Left forelimb (tissue), 1 donor: ENCODE measurements around the gene ARHGAP27.
"Not testable (repeated sequence)": the region's sequence is repeated elsewhere in the genome, so short reads cannot be mapped to it uniquely, and the experiment has no call there.

Experiments used
- DNase-seq: peaks from one replicate; pipeline ENCODE4 v3.0.0-alpha.2; 2018; ENCODE audit warnings: low spot score

ARHGAP27 gene, protein sequence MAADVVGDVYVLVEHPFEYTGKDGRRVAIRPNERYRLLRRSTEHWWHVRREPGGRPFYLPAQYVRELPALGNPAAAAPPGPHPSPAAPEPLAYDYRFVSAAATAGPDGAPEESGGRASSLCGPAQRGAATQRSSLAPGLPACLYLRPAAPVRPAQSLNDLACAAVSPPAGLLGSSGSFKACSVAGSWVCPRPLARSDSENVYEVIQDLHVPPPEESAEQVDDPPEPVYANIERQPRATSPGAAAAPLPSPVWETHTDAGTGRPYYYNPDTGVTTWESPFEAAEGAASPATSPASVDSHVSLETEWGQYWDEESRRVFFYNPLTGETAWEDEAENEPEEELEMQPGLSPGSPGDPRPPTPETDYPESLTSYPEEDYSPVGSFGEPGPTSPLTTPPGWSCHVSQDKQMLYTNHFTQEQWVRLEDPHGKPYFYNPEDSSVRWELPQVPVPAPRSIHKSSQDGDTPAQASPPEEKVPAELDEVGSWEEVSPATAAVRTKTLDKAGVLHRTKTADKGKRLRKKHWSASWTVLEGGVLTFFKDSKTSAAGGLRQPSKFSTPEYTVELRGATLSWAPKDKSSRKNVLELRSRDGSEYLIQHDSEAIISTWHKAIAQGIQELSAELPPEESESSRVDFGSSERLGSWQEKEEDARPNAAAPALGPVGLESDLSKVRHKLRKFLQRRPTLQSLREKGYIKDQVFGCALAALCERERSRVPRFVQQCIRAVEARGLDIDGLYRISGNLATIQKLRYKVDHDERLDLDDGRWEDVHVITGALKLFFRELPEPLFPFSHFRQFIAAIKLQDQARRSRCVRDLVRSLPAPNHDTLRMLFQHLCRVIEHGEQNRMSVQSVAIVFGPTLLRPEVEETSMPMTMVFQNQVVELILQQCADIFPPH

DNA sequence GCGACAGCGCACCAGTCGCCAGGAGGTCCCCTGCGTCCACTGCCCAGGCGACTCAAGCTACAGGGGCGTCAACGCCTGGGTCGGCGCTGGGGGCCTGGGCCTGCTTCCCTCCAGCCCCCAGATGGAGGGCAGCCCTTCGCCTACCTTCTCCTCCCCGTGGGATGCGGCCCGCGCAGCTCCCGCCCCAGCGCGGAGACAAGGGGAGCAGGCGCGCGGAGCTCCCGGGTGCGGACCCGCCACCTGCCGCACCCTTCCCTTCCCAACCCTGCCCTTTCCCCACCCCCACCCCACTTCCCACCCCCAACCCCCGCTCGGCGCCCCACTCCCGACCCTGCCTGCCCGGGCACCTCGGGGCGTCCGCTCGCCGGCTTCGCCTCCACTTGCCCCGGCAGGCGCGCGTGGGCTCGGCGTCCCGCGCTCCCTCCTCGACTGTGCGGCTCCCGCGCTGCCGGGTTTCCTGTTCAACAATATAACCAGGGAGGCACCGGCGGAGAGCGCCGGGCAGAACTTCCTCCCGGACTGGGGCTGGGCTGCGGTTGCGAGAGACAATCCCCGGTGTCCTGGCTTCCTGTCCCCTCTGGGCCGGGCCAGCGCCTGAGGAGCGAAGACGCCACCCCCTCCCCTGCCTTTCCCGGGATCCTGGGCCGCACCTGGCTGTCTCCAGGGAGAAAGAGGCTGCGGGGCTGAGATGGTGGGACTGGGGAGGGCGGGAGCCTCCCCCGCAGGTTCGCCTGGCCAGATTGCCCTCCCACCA is at the start of gene ARHGAP27:
Gene ARHGAP27, minus strand, starts transcription at position 466 of the 754 bp plus-strand sequence. CDS start 2,591 bp downstream, outside the sequence.
- no peak for DNase-seq

DNA sequence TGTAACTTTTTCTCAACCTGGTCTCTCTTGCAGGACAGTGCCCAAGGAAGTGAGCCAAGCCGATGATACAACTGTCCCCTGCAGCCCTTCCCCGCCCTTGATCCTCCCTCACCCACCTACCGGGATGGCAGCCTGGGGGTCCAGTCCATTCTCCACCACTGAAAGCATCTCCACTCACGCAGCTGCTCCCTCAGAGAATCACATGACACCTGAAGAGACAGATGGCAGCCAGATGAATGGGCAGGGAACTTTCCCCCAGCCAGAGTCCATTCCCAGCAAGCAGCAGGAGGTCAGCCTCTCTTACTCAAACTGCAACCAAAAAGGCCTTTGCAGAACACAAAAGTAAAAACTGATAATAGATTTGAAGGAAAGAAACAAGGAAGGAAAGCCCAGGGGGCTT is 49.6 kb upstream of the ARHGAP27 start:
- DNase-seq = not testable (repeated sequence)

DNA sequence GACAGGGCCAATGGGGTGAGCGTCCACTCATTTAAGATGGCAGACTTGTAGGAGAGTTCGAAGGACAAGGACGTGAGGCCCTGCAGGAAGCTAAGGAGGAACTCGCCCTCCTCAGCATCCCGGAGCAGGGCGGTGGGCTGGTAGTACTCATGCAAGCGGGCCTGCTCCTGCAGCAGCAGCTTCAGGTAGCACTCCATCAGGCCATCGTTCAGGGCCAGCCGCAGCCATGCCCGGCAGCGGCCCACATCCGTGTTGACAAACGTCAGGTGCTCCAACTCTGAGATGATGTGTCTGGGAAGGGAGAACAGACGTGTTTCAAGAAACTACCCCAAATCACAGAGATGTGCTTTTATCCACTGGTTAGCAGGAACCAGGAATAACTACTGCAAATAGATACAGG is 42.8 kb upstream of the ARHGAP27 start:
- DNase-seq = not testable (repeated sequence)

DNA sequence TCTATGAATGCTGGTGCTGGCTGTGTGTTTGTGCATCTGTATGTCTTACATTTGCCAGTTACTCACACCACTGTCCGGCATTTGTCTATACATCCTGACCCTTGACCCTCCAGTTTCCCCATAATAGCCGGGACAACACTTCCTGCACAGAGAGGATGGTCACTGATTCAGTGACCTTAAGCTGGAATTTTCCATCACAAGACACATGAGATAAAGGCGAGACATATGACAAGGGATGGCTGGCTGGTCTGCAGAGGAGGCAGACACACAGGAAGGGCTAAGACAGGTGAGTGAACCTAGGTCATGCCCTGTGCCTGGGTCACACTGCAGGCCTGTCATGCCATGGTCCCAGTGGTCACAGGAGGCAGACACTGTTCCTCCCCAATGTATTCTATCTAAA is 39.6 kb upstream of the ARHGAP27 start:
- DNase-seq = not testable (repeated sequence)

DNA sequence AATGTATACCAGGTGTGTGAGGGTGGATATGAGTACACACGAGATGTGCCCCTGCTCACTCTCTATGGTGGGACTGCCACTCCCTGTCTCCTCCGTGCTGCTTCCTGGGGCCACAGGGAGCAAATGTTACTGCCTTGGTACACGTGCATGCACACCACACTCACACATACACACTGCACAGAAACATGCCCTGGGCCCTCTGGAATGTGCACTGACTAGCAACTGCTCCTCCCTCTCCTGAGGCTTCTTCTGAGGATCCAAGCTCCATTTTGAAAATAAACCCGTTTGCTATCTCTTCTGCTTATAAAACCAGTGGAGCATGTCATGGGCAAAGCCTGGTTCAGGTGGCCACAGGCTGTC is 36.5 kb upstream of the ARHGAP27 start:
- DNase-seq = not testable (repeated sequence)

DNA sequence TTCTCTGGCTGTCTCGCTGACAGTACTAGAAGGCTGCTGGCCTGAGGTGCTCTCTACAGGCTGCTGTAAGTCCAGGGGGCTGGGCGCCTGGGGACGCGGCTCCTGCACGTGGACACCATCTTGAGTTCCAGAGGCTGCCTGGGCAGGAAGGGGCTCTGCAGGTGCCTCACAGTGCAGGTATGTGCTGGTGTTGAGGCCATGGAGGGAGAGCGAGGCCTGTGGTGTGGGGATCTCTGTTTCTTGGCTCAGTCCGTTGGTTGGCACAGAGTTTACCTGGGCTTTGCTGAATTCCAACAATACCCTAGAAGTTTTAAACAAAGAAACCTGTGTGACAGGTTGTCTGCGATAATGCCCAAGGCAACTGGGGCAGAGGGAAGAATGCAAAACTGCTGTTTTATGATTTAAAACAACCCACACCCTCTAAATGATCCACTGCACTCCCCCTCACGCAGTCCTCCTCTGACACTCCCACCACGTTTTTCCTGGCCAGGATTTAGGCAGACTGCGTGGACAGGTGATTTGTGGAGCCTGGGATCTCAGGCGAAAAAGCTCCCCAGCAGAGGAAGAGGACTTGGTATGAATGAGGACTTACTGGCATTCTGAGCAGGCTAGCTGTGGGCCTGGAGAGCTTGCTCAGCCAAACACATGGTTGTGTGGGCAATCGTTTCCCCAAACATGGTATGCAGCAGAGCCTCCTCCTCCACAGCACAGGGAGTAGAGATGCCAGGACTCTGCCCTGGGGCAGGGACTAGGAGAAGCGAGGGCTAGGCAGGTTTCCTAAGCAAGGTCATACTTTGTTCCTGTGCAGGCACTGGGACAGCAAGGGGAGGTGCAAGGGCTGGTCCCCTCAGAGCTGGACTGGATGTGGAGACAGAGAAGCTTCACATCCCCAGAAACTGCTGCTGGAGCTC is 35.9 kb upstream of the ARHGAP27 start:
- peak; percentile 47 for DNase-seq

DNA sequence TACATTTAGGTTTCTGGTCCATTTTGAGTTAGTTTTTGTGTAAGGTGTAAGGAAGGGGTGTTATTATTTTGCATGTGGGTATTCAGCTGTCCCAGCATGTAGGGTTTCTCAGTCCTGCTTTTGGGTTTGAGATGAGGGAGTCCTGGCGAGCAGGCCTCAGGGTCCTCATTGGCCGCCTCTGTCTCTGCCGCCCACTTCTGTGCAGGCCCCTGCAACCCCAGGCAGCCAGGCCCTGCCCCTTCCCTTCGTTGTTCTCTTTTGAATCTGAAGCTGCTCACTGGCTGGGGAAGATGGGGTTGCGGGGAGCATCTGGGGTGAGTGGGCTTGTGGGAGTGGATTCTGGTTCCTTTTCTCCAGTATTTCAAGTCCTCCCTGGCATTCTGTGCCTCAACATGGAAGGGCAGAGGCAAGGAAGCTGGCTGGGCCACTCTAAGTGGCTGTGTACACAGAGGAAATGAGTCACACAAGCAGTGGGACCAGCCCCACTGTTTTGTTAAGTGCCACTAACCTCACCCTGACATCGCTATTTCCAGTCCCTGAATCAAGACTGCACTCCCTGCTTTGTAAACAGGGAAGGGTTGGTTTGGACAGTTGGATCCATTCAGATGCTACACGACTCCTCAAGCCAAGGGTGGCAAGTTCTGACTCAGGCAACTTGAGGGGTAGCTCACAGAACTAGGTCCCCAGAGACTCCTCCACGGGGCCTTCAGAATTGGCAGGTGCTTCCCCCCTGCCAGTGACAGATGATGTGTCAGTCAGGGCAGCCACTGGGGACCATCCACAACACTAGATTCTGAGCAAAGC is 29.1 kb upstream of the ARHGAP27 start:
- peak; percentile 23 for DNase-seq

DNA sequence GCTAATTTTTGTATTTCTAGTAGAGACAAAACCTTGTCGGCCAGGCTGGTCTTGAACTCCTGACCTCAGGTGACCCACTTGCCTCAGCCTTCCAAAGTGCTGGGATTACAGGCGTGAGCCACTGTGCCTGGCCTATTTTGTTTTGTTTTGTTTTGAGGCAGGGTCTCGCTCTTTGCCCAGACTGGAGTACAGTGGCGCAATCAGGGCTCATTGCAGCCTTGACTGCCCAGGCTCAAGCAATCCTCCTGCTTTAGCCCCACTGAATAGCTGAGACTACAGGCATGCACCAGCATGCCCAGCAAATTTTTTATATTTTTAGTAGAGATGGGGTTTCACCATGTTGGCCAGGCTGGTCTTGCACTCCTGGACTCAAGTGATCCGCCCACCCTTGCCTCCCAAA is 27.8 kb upstream of the ARHGAP27 start:
- DNase-seq = not testable (repeated sequence)

DNA sequence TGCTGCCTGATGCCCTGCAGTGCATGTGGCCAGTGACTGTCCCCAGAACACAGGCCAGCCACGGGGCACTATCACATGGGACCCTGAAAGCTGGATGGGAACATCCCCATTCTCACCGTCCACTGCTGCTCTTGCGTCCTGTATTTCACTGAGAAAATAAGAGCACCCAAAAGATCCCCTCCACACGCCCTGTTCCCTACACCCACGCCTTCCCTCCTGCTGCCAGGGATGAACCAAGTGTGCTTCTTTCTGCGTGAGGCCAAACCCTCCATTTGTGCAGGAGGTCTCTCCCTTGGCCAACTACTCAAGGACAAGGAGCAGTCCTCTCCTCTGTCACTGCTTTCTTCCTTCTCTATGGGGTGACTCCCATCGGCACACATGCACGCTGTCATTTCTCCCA is 21.7 kb upstream of the ARHGAP27 start:
- not testable (repeated sequence) for DNase-seq

DNA sequence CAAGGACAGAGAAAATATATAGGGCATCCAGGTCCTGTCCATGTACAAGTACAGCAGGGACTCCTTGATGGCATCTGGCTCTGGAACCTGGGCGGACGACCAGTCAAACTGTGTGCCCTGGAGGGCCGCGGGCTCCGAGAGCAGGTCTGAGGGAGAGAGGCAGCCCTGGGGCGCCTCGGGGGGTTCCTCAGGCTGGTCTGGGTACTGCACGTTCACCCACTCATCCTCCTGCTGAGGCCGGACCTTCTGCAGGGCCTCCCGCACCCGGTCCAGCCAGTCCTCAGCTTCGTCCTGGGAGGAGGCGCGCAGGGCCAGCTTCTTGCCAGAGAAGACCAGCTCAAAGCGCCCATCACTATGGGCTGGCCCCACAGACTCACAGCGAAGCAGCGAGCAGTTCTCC is 21.1 kb upstream of the ARHGAP27 start:
- DNase-seq = not testable (repeated sequence)

DNA sequence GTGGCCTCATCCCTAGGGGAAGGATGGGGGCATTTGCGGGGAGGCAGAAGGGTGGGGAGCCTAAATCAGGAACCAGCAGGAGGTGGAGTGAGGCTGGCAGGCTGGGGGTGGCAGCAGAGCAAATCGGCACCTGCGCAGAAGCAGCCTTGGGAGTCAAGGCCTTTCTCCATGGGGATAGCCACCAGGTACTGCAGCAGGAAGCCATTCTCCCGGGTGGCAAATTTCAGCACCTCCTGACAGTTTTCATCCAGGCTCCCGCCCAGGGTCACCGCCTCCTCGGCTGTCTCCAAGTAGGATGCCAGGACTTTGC is 20.5 kb upstream of the ARHGAP27 start:
- not testable (repeated sequence) for DNase-seq

DNA sequence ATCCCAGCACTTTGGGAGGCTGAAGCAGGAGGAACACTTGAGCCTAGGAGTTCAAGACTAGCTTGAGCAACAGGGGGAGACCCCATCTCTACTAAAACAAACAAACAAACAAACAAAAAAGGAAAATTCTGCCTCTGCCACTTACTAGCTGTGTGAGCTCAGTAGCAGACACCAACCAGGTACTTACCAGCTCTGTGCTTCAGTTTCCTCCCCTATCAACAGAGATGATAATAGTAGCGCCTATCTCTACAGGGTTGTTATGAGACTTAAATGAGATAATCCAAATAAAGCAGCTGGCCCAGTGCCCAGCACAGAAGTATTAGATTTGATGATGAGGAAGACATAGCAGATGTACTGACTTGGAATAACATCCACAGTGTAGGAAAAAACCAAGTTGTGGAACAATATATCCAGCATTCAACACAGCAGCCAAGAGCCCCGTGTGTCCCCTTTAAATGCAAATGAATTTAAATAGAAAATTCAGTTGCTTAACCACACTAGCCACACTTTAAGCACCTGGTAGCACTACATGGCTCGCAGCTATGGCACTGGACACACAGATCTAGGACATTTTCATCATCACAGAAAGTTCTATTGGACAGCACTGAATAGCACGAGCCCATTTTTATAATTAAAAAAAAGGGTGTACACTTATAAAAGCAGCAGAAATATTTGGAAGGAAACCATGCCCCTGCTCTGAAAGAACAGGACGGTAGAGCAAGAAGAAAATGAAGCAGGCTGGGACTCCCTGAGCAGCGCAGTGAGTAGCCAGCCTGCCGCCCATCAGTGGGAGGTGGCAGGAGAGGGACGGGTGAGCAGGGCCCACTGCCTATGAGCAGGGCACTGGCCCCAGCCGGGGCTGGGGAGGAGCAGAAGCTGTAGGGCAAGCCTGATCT is 19.9 kb upstream of the ARHGAP27 start:
- DNase-seq = not testable (repeated sequence)

DNA sequence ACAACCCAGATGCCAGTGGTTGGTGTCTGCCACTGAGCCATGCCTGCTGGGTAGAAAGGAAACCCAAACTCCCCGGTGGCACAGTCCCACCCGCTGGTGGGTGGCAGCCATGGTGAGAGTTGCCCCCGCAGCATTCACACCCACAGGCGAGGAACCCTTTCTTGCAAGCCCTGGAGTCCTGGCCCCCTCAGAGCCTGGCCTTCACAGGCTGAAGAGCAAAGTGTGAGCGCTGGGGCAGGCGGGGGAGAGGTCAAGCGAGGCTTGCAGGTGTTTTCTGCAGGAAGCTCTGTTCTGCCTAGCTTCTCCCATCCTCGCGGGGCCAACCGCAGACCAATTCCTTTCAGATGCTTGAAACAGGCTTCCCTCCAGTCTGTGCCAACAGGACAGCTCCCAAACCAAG is 19.0 kb upstream of the ARHGAP27 start:
- DNase-seq = not testable (repeated sequence)

DNA sequence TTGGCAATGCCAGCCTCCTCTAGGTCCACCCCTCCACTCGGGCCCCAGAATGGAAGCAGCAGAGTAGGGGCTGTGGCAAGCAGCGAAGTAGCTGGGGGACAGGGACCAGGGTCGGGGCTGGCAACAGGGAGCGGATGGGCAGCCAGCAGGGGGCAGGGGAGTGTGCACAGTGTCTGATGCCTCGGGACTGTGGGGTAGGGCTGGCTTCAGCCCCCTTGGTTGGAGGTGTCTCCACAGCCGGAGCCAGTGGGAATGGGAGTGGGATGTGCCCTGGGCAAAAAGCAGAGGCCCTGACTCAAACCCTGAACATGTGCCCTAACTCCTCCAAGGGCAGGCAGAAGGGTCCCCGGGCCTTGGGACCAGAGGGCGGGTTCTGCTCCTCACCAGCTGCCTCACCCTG is 18.5 kb upstream of the ARHGAP27 start:
- no peak for DNase-seq

DNA sequence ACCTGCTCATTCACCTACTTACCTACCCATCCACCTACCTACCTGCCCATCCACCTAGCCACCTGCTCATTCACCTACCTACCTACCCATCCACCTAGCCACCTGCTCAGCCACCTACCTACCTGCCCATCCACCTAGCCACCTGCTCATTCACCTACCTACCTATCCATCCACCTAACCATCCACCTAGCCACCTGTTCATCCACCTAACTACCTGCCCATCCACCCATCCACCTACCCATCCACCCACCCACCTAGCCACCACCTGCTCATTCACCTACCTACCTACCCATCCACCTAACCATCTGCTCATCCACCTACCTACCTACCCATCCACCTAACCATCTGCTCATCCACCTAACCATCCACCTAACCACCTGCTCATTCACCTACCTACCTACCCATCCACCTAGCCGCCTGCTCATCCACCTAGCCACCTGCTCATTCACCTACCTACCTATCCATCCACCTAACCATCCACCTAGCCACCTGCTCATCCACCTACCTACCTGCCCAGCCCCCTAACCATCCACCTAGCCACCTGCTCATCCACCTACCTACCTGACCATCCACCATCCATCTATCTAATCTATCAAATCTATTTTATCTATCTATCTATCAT is 17.1 kb upstream of the ARHGAP27 start:
- not testable (repeated sequence) for DNase-seq

DNA sequence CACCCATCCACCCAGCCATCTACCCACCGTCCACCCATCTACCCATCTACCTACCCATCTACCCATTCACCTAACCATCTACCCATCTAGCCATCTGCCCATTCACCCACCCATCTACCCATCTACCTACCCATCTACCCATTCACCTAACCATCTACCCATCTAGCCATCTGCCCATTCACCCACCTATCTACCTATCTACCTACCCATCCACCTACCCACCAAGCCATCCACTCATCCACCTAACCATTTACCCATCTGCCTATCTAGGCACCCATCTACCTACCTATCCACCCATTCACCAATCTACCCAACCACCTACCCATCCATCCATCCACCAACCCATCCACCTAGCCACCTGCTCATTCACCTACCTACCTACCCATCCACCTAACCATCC is 16.6 kb upstream of the ARHGAP27 start:
- not testable (repeated sequence) for DNase-seq

DNA sequence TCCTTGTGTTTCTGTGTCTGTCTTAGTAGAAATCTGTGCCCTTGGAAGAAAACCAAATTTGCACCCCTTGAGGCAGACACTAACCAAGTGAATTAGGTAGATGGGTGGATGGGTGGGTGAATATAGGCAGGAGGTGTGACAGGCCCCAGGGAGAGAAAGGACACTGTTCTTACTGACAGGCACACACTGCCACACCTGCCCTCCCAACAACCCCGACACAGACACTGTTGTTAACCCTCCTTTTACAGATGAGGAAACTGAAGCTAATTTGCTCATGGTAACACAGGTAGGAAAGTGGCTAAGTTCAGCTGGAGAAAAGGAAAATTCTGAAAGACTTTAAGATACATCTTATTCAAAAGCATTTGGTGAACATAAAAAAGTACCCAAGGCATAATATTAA is 15.8 kb upstream of the ARHGAP27 start:
- DNase-seq = not testable (repeated sequence)

DNA sequence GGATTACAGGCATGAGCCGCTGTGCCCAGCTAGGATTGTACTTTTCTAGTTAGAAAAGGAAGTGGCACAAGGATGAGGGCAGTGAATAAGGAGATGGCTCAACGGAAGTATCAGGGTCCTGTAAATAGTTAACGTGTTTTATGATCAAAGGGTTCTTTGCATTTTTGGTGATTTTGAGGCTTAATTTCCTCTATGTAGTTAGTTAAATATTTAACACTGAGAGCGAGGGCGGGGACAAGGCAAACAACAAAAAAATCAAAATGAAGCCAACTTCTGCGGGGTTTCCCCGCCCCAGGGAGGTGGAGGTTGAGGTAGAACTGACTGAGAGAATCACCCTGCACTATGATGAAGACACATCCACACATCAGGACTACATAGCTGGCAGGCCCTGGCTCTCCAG is 15.4 kb upstream of the ARHGAP27 start:
- not testable (repeated sequence) for DNase-seq

DNA sequence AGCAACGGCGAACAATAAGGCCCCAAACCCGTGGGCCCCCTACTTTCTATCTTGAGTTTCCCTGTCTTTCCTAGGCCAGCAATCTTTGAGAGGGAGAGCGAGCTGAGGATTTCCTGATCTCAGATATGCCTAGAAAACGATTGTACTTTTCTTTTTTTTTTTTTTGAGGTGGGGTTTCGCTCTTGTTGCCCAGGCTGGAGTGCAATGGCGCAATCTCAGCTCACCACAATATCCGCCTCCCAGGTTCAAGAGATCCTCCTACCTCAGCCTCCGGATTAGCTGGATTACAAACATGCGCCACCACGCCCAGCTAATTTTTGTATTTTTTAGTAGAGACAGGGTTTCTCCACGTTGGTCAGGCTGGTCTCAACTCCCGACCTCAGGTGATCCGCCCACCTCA is 15.0 kb upstream of the ARHGAP27 start:
- DNase-seq = not testable (repeated sequence)
